ENCODE measurements around the gene TSPAN5. TPM values are rescaled to one million over a fixed set of nuclear protein-coding genes. Genes with fewer than 3 reads are reported as not detected.

The TSPAN5 gene
- total RNA-seq, 1 donor from 2014 or later = 71.4 TPM

GRCh38 chr4:98673978-98674377, 15.6 kb upstream of the TSPAN5 start:
- no peak for DNase-seq (ENCODE audit: low read depth in 2 of 2)

GRCh38 chr4:98673288-98673644, 14.9 kb upstream of the TSPAN5 start:
- no peak for DNase-seq (ENCODE audit: low read depth in 2 of 2)

GRCh38 chr4:98672583-98673287, 14.3 kb upstream of the TSPAN5 start:
- no peak for DNase-seq (ENCODE audit: low read depth in 2 of 2)

- no peak for DNase-seq (ENCODE audit: low read depth in 2 of 2)
These were observed 12.7 kb upstream of the TSPAN5 start for GRCh38 chr4:98671131-98671530.

GRCh38 chr4:98670186-98670585, 11.8 kb upstream of the TSPAN5 start:
- no peak for DNase-seq (ENCODE audit: low read depth in 2 of 2)

DNA sequence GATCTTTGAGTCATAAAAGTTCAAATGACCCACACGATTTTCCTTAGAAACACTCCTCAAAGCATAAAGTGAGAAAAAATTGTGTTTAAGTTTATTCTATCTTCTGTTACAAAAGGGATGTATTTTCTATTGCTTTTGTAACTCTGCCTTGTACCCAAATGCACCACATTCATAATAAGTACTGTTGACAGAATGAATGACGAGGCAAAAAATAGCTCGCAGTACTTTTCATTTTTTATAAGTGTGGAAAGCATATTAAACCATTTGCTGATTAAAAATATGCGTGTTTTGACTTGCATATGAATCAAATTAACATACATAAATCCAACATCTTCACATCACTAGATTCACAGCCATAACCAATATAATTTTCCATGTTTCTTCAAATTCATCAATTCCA, 11.2 kb upstream of the TSPAN5 start:
- no peak for DNase-seq (ENCODE audit: low read depth in 2 of 2)

GRCh38 chr4:98664959-98665358, 6.5 kb upstream of the TSPAN5 start:
- no peak for DNase-seq (ENCODE audit: low read depth in 2 of 2)

GRCh38 chr4:98663226-98664006, 5.0 kb upstream of the TSPAN5 start:
- no peak for DNase-seq (ENCODE audit: low read depth in 2 of 2)

DNA sequence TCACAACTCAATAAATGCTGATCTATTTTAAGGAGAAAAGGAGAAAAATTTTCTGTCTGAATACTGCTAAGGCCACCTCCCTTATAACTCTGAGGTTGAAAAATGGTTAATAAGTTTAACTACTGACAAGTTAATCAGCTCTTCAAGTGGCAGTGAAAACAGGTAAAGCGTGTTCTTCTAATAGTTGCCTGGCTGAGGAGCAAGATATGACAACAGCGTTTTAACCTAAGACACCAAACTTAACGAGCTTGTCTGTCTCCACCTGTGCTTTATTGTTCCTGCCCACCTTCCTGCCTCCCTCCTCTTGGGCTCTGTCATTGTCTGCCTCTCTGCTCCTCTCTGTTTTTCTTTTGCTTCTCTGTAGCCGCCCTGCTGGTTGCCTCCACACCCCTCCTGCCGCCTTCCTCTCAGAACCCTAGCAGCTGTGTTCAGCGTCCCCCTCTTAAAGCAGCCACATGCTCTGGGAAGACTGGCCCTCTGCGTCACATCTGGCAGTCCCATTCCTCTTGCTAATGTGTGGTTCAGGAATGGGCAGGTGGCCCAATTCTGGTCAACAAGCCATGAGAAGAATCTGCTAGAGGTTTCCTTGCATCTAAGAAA, 4.3 kb upstream of the TSPAN5 start:
- no peak for DNase-seq (ENCODE audit: low read depth in 2 of 2)

DNA sequence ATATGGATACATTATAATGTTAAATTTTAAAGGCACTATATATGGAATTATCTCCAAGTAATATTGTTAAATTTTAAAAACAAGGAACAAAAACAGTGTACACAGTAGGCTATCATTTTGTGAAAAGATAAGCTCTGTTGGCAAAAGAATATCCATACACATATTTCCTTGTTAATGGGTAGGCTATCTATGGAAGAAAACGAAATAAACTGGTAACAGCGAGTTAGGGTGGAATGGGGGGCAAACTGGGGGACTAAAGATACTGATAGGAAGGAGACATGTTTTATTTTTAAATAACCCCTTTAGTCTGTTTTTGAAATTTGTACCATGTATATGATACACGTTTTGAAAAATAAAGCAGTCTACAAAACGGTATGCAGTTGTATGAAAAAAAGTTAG, 3.6 kb upstream of the TSPAN5 start:
- no peak for DNase-seq (ENCODE audit: low read depth in 2 of 2)

DNA sequence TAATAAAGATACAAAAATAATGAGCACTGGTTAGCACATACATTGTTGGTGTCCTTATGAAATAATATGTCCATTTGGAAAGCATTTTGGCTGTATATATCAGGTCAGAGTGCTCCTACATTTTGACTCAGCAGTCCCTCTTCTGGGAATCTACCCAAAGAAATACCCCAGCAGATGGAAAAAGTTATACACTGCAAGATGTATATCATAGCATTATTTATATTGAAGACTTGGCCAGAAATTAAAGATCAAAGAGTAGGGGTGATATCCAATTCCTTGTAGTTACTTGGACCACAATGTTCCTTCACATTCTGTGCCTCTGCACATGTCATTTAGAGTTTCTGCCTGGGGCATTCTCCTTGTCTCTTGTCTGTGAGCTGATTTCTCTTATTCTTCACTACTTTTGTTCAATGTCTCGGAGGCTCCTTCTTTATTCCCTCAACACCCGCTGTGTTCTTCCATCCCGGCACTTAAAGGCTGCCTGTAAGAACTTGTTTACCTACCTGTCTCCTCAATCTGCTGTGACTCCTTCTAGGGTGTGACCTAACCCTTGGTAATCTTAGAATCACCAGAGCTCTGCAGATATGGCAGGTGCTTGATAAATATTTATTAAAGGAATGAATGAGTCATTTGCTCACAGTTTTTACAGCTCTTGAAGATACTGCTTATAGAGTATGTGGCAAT, 3.1 kb upstream of the TSPAN5 start:
- peak in 1 of 2 donors; percentile 24 for DNase-seq (ENCODE audit: low read depth in 2 of 2)

DNA sequence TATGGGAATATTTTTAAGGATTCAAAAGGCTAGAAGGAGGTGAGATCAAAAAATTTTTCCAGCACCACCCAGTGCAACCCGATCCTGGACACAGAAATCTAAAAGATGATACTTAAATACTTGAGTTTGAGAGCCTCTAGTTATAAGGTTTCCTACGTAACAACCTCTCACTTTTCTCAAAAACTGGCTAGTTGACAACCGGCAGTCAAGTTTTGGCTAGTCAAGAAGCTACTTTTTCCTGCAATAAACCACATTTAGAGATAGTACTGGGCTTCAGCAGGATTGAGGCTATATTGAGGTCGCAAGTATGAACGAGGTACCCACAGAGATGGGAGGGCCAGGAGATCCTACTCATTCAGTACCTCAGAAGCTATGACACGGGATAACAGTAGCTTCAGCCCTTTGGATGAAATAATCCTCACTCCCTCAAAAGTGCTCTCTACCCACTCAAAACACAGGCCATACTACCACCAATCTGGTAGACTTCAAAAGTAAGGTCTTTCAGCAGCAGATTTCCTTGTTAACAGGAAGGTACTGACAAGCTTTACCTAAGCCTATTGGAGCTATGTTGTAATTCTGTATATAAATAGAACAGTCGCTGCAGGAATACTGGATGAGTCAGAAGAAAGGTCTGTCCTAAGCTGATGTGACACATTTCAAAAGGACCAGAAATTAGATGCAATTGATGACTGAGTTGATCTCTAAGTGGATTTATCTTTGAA, 1.5 kb upstream of the TSPAN5 start:
- peak in 1 of 2 donors; percentile 75 for DNase-seq (ENCODE audit: low read depth in 2 of 2)

DNA sequence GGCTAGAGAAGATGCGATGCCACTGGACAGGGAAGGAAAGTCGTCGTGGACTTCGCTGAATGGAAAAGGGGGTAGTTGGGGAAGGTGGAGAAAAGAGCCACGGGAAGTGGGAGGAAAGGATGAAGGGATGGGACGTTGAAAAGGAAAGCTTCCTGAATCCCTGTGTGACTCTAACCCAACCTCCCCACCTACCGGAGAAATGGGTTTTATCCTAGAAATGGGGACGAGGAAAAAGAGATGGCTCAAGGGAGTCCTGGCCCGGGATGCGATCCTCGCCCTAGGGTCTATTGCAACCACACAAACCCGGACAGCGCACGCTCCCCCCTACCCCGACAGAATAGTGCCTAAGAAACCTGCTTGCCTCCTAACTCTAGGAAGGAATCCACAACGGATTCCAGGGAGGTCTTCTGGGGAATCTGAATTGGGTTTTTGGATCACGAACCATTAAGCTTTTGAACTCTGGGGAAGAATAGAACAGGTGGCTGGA, 738 bp upstream of the TSPAN5 start:
- peak in 1 of 2 donors; percentile 43 for DNase-seq (ENCODE audit: low read depth in 2 of 2)

DNA sequence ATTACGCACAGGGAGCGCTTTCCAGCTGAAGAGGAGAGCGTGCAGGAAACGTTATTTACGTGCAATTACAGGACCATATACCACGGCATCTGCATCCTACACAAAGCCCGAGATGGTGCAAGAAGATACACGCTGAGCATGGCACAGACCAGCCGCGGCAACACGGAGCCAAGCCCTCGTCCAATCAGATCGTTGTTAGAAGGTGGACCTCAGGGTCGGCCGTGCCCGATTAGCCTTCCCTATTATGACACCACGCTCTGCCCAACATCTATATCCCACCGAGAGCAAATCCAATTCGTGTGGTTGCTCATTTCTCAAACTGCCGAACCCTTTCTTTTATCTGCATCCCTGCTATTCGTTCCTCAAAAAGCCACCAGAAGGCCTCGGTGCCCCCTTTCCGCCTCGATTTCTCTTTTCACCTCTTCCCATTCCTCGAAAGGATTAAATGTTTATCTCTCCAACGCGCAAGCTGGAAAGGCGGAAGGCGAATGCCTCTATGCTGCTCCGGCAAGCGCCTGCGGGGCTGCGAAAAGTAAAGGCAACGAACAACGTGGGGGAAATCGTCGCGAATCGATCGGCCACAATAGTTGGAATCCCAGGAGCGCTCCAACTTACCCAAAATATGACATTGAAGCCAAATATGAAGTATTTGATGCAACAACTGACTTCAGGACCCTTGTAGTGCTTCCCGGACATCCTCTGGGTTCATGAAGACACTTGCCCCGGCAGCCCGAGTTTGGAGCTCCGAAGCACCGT, 702 bp downstream of the TSPAN5 start:
- peak; percentile 63 to 91 for DNase-seq (ENCODE audit: low read depth in 2 of 2)

DNA sequence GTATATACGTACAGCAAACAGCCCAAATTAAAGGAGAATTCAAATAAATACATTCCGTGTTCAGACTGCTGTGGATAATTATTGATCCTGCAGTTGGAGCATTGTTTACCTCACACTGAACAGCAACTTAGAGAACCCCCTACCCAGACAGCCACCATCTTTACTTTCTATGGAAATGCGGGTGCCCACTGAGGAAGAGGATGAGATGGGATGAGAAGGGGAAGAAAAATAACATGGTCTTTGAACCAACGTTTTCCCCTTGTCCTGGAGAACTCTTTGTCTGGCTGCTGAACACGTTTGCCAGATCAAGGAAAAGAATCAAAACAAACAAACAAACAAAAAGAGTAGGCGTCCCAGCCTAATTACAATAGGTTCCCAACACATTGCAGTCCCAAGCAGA, 1.5 kb downstream of the TSPAN5 start:
- no peak for DNase-seq (ENCODE audit: low read depth in 2 of 2)

GRCh38 chr4:98656443-98656842, 2.0 kb downstream of the TSPAN5 start:
- peak in 1 of 2 donors; percentile 33 for DNase-seq (ENCODE audit: low read depth in 2 of 2)

DNA sequence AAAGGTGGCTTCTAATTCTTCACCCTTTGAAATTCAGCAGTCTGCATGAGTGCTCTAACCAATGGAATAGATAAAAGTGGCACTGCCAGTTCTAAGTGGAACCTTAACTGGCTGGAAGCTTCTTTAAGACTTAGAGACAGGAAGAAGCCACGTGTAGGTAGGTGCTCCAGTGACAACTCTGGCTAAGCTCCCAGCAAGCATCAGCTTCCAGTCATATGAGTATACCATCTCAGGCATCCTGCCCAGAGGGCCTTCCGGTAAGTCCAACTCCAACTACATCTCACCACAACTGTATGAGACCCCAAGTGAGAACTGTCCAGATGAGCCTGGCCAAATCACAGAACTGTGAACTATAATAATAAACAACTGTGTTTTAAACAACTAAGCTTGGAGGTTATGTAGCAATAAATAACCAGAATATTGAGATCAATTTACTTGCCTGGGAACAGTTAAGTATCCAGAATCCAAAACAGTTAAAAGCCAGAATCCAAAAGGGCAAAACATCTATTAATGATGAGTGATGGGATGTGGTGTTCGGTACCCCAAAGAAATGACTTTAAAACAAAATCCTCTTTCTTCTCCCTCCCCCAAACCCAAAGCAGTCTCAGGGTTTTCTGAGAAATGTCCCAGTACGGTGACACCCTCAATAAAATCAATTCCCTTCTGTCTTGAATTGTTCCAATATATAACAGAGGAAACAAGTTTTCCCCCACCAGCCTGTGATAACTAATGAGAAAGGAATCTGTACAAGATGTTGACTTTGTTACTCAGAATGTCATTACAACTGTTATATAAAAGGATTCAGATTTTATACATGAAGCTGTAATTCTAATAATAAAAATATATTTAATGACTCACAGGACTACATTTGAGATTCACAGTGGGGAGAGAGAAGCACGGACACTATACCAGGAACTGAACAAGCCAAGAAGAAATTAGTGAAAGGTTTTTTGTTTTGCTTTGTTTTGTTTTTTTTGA, 4.2 kb downstream of the TSPAN5 start:
- peak in 1 of 2 donors; percentile 78 for DNase-seq (ENCODE audit: low read depth in 2 of 2)

DNA sequence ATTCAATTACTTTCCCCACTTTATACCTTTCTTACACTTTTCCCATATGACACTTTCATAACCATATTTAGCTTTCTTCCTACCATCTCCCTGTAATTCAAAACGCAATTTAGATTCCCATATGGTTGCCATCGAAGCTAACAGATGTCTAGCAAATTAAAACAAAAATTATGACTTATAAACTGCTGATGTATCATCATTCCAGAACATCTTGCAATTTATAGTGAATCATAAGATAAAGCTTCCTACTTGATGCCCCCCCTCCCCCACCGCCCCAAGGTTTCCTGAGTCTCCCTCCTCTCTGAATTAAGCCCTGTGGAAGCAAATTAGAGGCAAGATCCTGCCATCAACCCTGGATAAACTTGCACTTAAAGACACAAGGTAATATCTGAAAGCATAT, 5.4 kb downstream of the TSPAN5 start:
- DNase-seq (ENCODE audit: low read depth in 2 of 2) = peak in 1 of 2 donors; percentile 12

DNA sequence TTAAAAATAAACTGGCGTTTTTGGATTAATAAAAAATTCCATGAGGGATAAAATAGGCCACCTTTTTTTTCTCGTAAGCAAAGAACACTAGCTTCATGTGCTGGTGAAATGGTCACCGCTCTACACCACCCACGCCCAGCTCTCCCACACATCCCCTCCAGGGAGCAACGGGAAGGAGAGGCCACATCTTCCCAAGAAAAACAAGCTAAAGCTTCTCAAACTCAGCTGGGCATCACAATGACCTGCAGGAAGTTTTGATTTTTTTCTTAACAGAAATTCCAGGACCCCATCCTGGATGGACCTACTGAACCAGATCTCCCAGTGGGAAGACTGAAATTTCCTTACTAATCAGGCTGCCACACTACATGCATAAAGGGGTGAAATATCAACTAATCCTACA, 9.8 kb downstream of the TSPAN5 start:
- peak in 1 of 2 donors; percentile 50 for DNase-seq (ENCODE audit: low read depth in 2 of 2)

Data from dermis microvascular lymphatic vessel endothelial cell (primary cell).